Activated CD8-positive, alpha-beta T cell treated with anti-CD3 and anti-CD28 coated beads for 36 hours (primary cell): ENCODE data around the gene HOXC11. TPM values are rescaled to one million over a fixed set of nuclear protein-coding genes. Genes with fewer than 3 reads are reported as not detected.

Experiments
- ATAC-seq: fragments of 200-7000 bp; cut with Tn5 transposase; one replicate; pipeline ENCODE4 v1.10.0; 2021; ENCODE audit warnings: mild to moderate bottlenecking, moderate library complexity
- CTCF ChIA-PET: fragments of 350-600 bp; sonication (Branson Sonifier 250); formaldehyde crosslinking; loops from one replicate; lab custom pipeline; 2021; ENCODE audit warnings: antibody characterized with exemption; lab: Charles Lee
- POLR2A ChIA-PET: fragments of 350-600 bp; sonication (Branson Sonifier 250); formaldehyde crosslinking; loops from one replicate; lab custom pipeline; 2021; ENCODE audit warnings: antibody characterized with exemption; lab: Charles Lee
- DNase-seq: peaks from one replicate; pipeline ENCODE4 v3.0.0-alpha.2; 2020
- H3K27ac Mint-ChIP-seq: one replicate; pipeline ENCODE4 v1.8.0; 2021; ENCODE audit warnings: mild to moderate bottlenecking, mixed read lengths
- H3K27me3 Mint-ChIP-seq: one replicate; pipeline ENCODE4 v1.8.0; 2021; ENCODE audit warnings: mixed read lengths
- H3K36me3 Mint-ChIP-seq: one replicate; pipeline ENCODE4 v1.8.0; 2021; ENCODE audit warnings: low read depth, mixed read lengths
- H3K4me1 Mint-ChIP-seq: one replicate; pipeline ENCODE4 v1.8.0; 2021; ENCODE audit warnings: low read depth, mixed read lengths
- H3K4me3 Mint-ChIP-seq: one replicate; pipeline ENCODE4 v1.8.0; 2021; ENCODE audit warnings: mild to moderate bottlenecking, moderate library complexity, mixed read lengths
- H3K9me3 Mint-ChIP-seq: one replicate; pipeline ENCODE4 v1.8.0; 2021; ENCODE audit warnings: mixed read lengths
- intact Hi-C: fragments of 100-400 bp; cut with micrococcal nuclease; formaldehyde crosslinking; loops from one replicate; pipeline ENCODE4 v1.10.0; 2022
- total RNA-seq, 2 experiments: library from RNA; stranded (reverse); gene quantifications; one replicate each; pipeline ENCODE4 v1.2.3, GENCODE V29; 2021
- TF ChIP-seq, protein P1 (sequence below): fragments of 200-600 bp; IDR thresholded peaks from one replicate; pipeline ENCODE4 v1.8.0; 2022; ENCODE audit warnings: antibody characterized with exemption, mild to moderate bottlenecking

HOXC11 gene
- total RNA-seq, 2 experiments from 2014 or later, result not detected

DNA sequence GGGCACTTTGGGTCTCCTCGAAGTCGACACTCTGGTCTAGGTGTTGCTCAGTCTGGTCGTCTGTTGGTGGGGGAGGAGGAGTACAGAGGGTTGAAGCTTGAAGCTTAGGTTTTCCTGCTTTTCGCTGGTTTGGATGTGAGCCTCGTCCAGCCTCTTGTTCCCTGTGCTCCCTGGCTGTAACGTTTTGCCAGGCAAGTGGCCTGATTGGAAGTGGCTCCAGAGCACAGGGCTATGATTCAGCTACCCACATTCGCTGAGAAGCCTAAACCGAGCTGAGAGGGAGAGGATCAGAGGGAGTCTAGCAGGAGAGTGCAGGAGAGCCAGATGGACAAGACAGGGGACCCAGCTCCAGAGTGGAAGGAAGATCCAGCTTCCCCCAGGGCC, 18.1 kb downstream of the HOXC11 start:
- peaks cover 43% of the 10 kb centered on the region for H3K4me1 Mint-ChIP-seq
- intact Hi-C loops, result loop anchor here (5.0 kb wide), 1 partner anchor 34 kb away; no protein-coding TSS in a partner anchor
- CTCF ChIA-PET, result interaction anchor here (1.1 to 4.0 kb wide), 11 partner anchors 13 to 245 kb away, joined by 3 to 27 read pairs (median 5); partner anchors contain the start of gene HOXC8

DNA sequence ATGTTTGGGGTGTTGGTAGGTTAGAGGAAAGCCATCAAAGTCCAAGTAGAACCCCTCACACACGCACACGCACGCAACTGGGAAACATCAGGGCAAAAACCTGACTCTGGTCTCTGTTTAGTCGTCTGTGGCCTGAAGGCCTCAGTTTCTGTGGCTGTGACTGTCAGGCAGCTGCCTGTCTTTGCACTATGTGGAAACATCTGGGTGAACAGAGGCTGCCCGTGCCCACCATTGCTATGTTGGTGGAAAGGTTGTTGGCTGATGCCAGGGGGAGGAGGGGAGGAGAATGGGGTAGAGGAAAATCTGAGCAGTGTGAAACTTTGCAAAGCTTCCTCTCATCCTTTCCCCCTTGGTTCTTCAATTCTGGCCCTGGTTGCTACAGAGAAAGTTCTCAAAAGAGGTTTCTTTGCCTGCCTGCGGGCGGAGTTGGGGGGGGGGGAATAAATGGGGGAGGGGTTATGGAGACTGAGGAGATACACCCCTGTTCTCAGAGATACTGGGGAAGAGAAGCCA, 19.5 kb downstream of the HOXC11 start:
- Mint-ChIP-seq H3K27ac (no peak overlapping the region), H3K9me3 (no peaks in the 10 kb centered on the region), H3K27me3 (peaks cover 88% of the 10 kb centered on the region), H3K36me3 (peaks cover 2% of the 10 kb centered on the region), H3K4me3 (no peak overlapping the region), H3K4me1 (peaks cover 43% of the 10 kb centered on the region)
- ChIA-PET CTCF (interaction anchor here (1.1 to 4.0 kb wide), 10 partner anchors 12 to 246 kb away, joined by 3 to 27 read pairs (median 4); partner anchors contain the start of genes HOXC5 and HOXC8), POLR2A (interaction anchor here (1.0 kb wide), 2 partner anchors 9 to 41 kb away, joined by 3 read pairs; no protein-coding TSS in a partner anchor)
- TF ChIP-seq, protein P1, sequence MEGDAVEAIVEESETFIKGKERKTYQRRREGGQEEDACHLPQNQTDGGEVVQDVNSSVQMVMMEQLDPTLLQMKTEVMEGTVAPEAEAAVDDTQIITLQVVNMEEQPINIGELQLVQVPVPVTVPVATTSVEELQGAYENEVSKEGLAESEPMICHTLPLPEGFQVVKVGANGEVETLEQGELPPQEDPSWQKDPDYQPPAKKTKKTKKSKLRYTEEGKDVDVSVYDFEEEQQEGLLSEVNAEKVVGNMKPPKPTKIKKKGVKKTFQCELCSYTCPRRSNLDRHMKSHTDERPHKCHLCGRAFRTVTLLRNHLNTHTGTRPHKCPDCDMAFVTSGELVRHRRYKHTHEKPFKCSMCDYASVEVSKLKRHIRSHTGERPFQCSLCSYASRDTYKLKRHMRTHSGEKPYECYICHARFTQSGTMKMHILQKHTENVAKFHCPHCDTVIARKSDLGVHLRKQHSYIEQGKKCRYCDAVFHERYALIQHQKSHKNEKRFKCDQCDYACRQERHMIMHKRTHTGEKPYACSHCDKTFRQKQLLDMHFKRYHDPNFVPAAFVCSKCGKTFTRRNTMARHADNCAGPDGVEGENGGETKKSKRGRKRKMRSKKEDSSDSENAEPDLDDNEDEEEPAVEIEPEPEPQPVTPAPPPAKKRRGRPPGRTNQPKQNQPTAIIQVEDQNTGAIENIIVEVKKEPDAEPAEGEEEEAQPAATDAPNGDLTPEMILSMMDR, result no peak
- no peak for DNase-seq
- intact Hi-C loops, result loop anchor here (5.0 kb wide), 1 partner anchor 35 kb away; no protein-coding TSS in a partner anchor
- peak; percentile 32 for ATAC-seq

More for the DNA sequence above, 18.1 kb downstream of the HOXC11 start:
- H3K27ac Mint-ChIP-seq, result no peak overlapping the region
- TF ChIP-seq, protein P1, result no peak
- H3K4me3 Mint-ChIP-seq, result no peak overlapping the region
- H3K9me3 Mint-ChIP-seq, result no peaks in the 10 kb centered on the region
- ATAC-seq (no peak), DNase-seq (no peak)
- POLR2A ChIA-PET, result interaction anchor here (0.8 to 1.2 kb wide), 2 partner anchors 39 to 201 kb away, joined by 3 read pairs; no protein-coding TSS in a partner anchor
- peaks cover 2% of the 10 kb centered on the region for H3K36me3 Mint-ChIP-seq
- H3K27me3 Mint-ChIP-seq, result peaks cover 92% of the 10 kb centered on the region

DNA sequence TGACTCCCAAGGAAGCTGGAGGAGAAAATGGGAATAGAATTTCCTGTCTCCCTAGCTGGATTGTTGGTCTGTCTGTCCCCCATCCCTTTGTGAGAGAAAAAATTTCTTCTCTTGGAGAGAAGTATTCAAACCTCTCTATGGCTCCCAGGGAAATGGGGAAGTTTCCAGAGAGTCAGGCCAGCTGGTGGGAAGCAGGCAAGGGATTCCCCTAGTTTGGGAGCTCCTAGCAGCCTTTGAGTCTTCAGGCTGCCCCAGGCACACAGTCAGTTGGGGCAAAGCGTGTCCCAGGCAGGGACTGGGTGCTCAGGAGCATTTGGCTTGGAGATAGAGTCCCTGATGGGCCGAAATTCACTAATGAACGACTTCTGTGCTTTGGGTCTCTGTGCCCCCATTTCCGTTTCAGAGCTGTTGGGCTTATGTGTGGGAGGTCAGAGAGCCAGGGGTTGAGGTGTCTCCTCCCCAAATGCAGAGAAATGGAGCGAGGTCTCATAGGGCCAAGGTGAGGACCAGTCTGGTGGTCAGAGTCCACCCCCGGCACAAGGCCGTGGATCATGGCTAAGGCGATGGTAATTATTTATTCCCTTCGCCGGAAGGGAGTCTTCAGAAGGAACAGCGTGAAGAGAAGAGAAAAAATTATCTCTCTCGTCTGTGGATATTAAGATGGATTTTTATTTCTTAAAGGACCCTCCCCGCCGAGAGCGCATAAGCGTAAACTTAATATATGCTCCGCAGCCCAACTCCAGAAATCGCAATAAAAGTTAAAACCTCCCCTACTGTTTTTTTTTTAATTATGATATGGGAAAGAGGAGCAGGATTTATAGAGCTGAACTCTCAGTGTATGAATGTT, 20.5 kb downstream of the HOXC11 start:
- ChIA-PET POLR2A (interaction anchor here (1.0 kb wide), 2 partner anchors 8 to 42 kb away, joined by 3 read pairs; no protein-coding TSS in a partner anchor), CTCF (interaction anchor here (1.3 to 4.0 kb wide), 7 partner anchors 9 to 247 kb away, joined by 3 to 27 read pairs (median 5); partner anchors contain the start of genes HOXC10 and HOXC5)
- TF ChIP-seq, protein P1, result no peak
- Mint-ChIP-seq H3K4me1 (peaks cover 46% of the 10 kb centered on the region), H3K27me3 (peaks cover 88% of the 10 kb centered on the region), H3K9me3 (no peaks in the 10 kb centered on the region), H3K36me3 (peaks cover 2% of the 10 kb centered on the region), H3K4me3 (no peak overlapping the region), H3K27ac (no peak overlapping the region)
- no peak for ATAC-seq
- intact Hi-C loops, result loop anchor here (5.0 kb wide), 1 partner anchor 36 kb away; no protein-coding TSS in a partner anchor
- no peak for DNase-seq

DNA sequence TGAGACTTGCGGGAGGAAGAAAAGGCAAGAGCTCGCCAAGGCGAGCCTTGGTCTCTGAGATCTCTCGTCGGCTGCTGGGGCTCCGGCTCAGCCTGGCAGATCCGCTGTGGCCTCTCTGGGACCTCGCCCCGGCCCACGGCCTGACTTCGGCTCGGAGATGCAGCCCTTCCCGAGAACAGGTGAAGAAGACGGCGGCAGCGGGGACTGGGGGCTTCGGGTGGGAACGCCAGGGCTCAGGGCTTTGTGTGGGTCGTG, 21.0 kb downstream of the HOXC11 start:
- Mint-ChIP-seq H3K4me1 (peaks cover 45% of the 10 kb centered on the region), H3K27me3 (peaks cover 89% of the 10 kb centered on the region), H3K27ac (no peak overlapping the region), H3K4me3 (no peak overlapping the region), H3K9me3 (no peaks in the 10 kb centered on the region), H3K36me3 (peaks cover 2% of the 10 kb centered on the region)
- TF ChIP-seq, protein P1, result no peak
- no peak for DNase-seq
- ChIA-PET POLR2A (no interaction called here), CTCF (interaction anchor here (1.3 to 4.0 kb wide), 4 partner anchors 9 to 222 kb away, joined by 3 to 18 read pairs (median 4); partner anchors contain the start of gene HOXC10)
- intact Hi-C loops, result loop anchor here (5.0 kb wide), 1 partner anchor 37 kb away; no protein-coding TSS in a partner anchor
- ATAC-seq, result no peak
